CD4-positive, alpha-beta T cell (primary cell): ENCODE results near the gene DHFR. TPM values are rescaled to one million over a fixed set of nuclear protein-coding genes. Genes with fewer than 3 reads are reported as not detected.

Experiments used
- ATAC-seq: fragments of 200-7000 bp; cut with Tn5 transposase; one replicate; pipeline ENCODE4 v1.10.0; 2022; ENCODE audit warnings: mild to moderate bottlenecking; ENCODE audit not compliant: poor library complexity
- CTCF ChIA-PET: fragments of 350-600 bp; sonication (Branson Sonifier 250); formaldehyde crosslinking; loops from one replicate; lab custom pipeline; 2021; ENCODE audit warnings: antibody characterized with exemption, inconsistent platforms; lab: Charles Lee
- POLR2A ChIA-PET: fragments of 350-600 bp; sonication (Branson Sonifier 250); formaldehyde crosslinking; loops from one replicate; lab custom pipeline; 2021; ENCODE audit warnings: antibody characterized with exemption, inconsistent platforms; lab: Charles Lee
- DNase-seq, 14 experiments: peaks; one replicate each; pipeline ENCODE4 v3.0.0-alpha.2; 2013 to 2020; ENCODE audit warnings: mixed read lengths in 2 of 14
- H3K27ac ChIP-seq, 2 donors: one replicate each; pipeline versions ENCODE4 v1.5.1 to v1.7.0; 2013; ENCODE audit warnings: low read length in 2 of 2, low read depth in 1 of 2, mild to moderate bottlenecking in 1 of 2
- H3K27me3 ChIP-seq, 2 experiments: 1 replicate in 1 of 2; 2 replicates in 1 of 2; pipeline versions ENCODE4 v1.6.1 to v1.7.0; 2013; ENCODE audit warnings: low read length in 2 of 2, control low read depth in 1 of 2, mild to moderate bottlenecking in 1 of 2, moderate library complexity in 1 of 2; ENCODE audit not compliant: insufficient read depth in 2 of 2, control insufficient read depth in 1 of 2
- H3K36me3 ChIP-seq: one replicate; pipeline ENCODE4 v1.6.1; 2013; ENCODE audit warnings: low read length, control low read depth; ENCODE audit not compliant: insufficient read depth
- H3K4me1 ChIP-seq: one replicate; pipeline ENCODE4 v1.6.1; 2013; ENCODE audit warnings: low read length, control low read depth; ENCODE audit not compliant: insufficient read depth
- H3K4me3 ChIP-seq: one replicate; pipeline ENCODE4 v1.5.1; 2013; ENCODE audit warnings: mild to moderate bottlenecking, low read length, moderate library complexity
- H3K9me3 ChIP-seq, 2 experiments: 1 replicate in 1 of 2; 2 replicates in 1 of 2; pipeline versions ENCODE4 v1.6.1 to v1.7.0; 2013; ENCODE audit warnings: low read length in 2 of 2, mild to moderate bottlenecking in 2 of 2, control low read depth in 1 of 2, moderate library complexity in 1 of 2; ENCODE audit not compliant: control insufficient read depth in 1 of 2, insufficient read depth in 1 of 2
- H3K27ac Mint-ChIP-seq: one replicate; pipeline ENCODE4 v1.8.0; 2020; ENCODE audit warnings: mixed read lengths
- H3K27me3 Mint-ChIP-seq: one replicate; pipeline ENCODE4 v1.8.0; 2021; ENCODE audit warnings: mixed read lengths
- H3K36me3 Mint-ChIP-seq: one replicate; pipeline ENCODE4 v1.8.0; 2021; ENCODE audit warnings: low read depth, mixed read lengths
- H3K4me1 Mint-ChIP-seq: one replicate; pipeline ENCODE4 v1.8.0; 2021; ENCODE audit warnings: low read depth, mixed read lengths
- H3K4me3 Mint-ChIP-seq: one replicate; pipeline ENCODE4 v1.8.0; 2020; ENCODE audit warnings: mild to moderate bottlenecking, mixed read lengths
- H3K9me3 Mint-ChIP-seq: one replicate; pipeline ENCODE4 v1.8.0; 2020; ENCODE audit warnings: mixed read lengths
- intact Hi-C, 2 experiments: fragments of 100-400 bp; cut with DNase I in 1 of 2; cut with micrococcal nuclease in 1 of 2; formaldehyde crosslinking; loops; one replicate each; pipeline versions ENCODE4 v1.15.1 to v1.9.0; 2023 to 2025; cut with DNase I, micrococcal nuclease
- total RNA-seq, 174 experiments: library from RNA in 2 of 174; stranded (reverse) in 2 of 174; gene quantifications; one replicate each; pipeline ENCODE4 v1.2.3 and lab custom pipeline; 2021 to 2026
- TF ChIP-seq, protein P1 (sequence below): fragments of 200-600 bp; IDR thresholded peaks from one replicate; pipeline ENCODE4 v1.8.0; 2022; ENCODE audit warnings: antibody characterized with exemption, mild to moderate bottlenecking

DHFR gene
- total RNA-seq, 2 experiments from 2014 or later: 3.6 to 4.0 TPM

DNA sequence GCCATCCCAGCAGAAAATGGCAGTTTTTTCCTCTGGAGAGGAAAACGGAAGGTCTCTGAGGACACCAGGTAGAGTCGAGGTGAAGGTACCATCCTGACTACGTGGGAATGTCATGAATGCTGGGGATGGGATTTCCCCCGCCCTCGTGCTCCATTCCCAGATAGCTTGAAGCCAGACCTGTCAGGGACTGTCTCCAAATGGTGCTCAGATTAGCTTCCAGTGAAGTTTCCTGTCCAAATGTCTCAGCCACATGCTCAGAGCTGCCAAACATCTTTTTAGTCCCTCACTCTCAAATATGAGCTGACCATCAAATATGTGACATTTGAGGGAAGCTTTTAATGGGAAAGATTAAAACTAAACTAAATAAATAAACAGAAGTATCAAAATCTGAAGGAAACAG is 77.1 kb downstream of the DHFR start:
- ChIA-PET CTCF (no interaction called here), POLR2A (no interaction called here)
- no peaks in the 10 kb centered on the region for H3K9me3 ChIP-seq
- no peaks in the 10 kb centered on the region for H3K4me1 Mint-ChIP-seq
- DNase-seq (no peak), ATAC-seq (no peak)
- H3K9me3 Mint-ChIP-seq: no peaks in the 10 kb centered on the region
- intact Hi-C loops: no loop called here
- peaks cover 10 to 13% of the 10 kb centered on the region in 2 experiments for H3K27me3 ChIP-seq
- no peak overlapping the region for H3K27ac Mint-ChIP-seq
- TF ChIP-seq, protein P1, sequence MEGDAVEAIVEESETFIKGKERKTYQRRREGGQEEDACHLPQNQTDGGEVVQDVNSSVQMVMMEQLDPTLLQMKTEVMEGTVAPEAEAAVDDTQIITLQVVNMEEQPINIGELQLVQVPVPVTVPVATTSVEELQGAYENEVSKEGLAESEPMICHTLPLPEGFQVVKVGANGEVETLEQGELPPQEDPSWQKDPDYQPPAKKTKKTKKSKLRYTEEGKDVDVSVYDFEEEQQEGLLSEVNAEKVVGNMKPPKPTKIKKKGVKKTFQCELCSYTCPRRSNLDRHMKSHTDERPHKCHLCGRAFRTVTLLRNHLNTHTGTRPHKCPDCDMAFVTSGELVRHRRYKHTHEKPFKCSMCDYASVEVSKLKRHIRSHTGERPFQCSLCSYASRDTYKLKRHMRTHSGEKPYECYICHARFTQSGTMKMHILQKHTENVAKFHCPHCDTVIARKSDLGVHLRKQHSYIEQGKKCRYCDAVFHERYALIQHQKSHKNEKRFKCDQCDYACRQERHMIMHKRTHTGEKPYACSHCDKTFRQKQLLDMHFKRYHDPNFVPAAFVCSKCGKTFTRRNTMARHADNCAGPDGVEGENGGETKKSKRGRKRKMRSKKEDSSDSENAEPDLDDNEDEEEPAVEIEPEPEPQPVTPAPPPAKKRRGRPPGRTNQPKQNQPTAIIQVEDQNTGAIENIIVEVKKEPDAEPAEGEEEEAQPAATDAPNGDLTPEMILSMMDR: no peak
- peaks cover 48% of the 10 kb centered on the region for H3K27me3 Mint-ChIP-seq
- H3K4me1 ChIP-seq: no peaks in the 10 kb centered on the region
- H3K36me3 Mint-ChIP-seq: no peaks in the 10 kb centered on the region
- no peak overlapping the region for H3K27ac ChIP-seq
- no peak overlapping the region for H3K4me3 ChIP-seq
- H3K36me3 ChIP-seq: no peaks in the 10 kb centered on the region
- H3K4me3 Mint-ChIP-seq: no peak overlapping the region

DNA sequence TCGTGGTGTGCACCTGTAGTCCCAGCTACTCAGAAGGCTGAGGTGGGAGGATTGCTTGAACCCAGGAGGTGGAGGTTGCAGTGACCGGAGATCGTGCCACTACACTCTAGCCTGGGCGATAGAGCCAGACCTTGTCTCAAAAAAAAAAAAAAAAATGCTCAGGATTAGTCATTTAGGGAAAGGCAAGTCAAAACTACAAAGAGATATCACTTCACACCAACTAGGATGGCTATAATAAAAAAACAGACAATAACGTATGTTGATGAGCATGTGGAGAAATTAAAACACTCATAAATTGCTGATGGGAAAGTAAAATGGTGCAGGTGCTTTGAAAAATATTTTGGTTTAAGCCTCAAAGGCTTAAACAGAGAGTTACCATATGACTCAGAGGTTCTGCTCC is 78.4 kb downstream of the DHFR start:
- Mint-ChIP-seq H3K4me3 (no peak overlapping the region), H3K27me3 (peaks cover 58% of the 10 kb centered on the region), H3K9me3 (no peaks in the 10 kb centered on the region), H3K36me3 (no peaks in the 10 kb centered on the region), H3K4me1 (no peaks in the 10 kb centered on the region), H3K27ac (no peak overlapping the region)
- intact Hi-C loops: no loop called here
- no peak overlapping the region for H3K4me3 ChIP-seq
- CTCF ChIA-PET: no interaction called here
- no peak for ATAC-seq
- no peak for DNase-seq
- H3K27ac ChIP-seq: no peak overlapping the region
- POLR2A ChIA-PET: no interaction called here
- peaks cover 19 to 24% of the 10 kb centered on the region in 2 experiments for H3K27me3 ChIP-seq
- no peaks in the 10 kb centered on the region for H3K36me3 ChIP-seq
- TF ChIP-seq, protein P1: no peak
- H3K9me3 ChIP-seq: no peaks in the 10 kb centered on the region
- H3K4me1 ChIP-seq: no peaks in the 10 kb centered on the region

Other genes starting within 250 kb of the DHFR start
- gene ZFYVE16, start 246.9 kb downstream of the DHFR start, total RNA-seq: 1 to 10 TPM; 7.5 to 7.9 TPM
- under 1 TPM; 0.33 to 0.61 TPM for gene FAM151B, start 166.9 kb downstream of the DHFR start, total RNA-seq
- not detected for gene ANKRD34B, start 84.7 kb downstream of the DHFR start, total RNA-seq
- 10 to 100 TPM; 11.3 to 13.0 TPM for gene MSH3, start 331 bp downstream of the DHFR start, total RNA-seq